Hippocampal formation (tissue), 2 donors: ENCODE data around the gene DNAJB13.
A peak's percentile ranks its signal among the peaks of the same experiment; 100 is the strongest.
"Not testable (repeated sequence)": the region's sequence is repeated elsewhere in the genome, so short reads cannot be mapped to it uniquely, and the experiment has no call there.

Source experiments
- DNase-seq, 2 donors: peaks; one replicate each; lab custom pipeline; 2025; lab: John Stamatoyannopoulos, UW

DNAJB13 gene, protein sequence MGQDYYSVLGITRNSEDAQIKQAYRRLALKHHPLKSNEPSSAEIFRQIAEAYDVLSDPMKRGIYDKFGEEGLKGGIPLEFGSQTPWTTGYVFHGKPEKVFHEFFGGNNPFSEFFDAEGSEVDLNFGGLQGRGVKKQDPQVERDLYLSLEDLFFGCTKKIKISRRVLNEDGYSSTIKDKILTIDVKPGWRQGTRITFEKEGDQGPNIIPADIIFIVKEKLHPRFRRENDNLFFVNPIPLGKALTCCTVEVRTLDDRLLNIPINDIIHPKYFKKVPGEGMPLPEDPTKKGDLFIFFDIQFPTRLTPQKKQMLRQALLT

GRCh38 chr11:73950869-73951710, at the start of gene DNAJB13:
Gene DNAJB13 (plus strand): TSS chr11:73951026. CDS start chr11:73951070, 44 bp downstream.
- DNase-seq = no peak

DNA sequence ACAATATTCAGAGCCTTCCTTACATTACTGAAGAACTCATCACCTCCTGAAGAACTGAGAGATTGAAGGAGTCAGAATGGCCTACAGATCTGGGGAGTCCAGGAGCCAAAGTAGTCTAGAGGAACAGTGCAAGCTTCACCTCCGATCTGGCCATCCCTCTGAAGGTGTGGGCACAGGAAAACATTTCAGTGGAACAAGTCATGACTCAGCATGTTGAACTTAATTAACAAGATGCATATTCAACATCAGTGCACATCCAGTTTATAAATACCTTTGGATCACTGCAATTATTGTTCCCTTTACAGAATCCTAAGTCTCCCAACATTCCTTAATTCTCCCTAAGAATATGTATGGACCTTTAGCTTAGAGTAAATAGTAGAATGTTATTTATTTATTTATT, 48.5 kb upstream of the DNAJB13 start:
- no peak for DNase-seq

DNA sequence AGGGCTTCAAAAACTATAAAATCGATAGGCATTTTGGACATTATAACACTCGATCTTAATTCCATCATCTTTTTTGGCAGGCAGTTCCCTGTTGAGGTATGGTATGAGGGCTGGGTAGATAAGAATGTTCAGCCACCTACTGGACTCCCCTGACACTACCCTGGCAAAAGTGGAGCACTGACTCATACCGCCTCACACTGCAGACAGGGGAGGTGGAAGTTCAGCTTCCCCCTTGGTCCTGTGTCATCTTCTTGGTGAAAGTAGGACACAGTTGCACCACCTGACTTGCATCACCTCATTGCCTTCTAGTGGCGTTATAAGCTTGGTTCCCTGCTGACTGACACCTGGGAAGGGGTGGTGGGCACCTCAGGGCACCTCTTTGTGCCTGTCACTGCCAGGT, 43.6 kb upstream of the DNAJB13 start:
- no peak for DNase-seq

- no peak for DNase-seq
These were observed 38.8 kb upstream of the DNAJB13 start for GRCh38 chr11:73912026-73912425.

GRCh38 chr11:73913472-73913871, 37.4 kb upstream of the DNAJB13 start:
- DNase-seq = no peak

DNA sequence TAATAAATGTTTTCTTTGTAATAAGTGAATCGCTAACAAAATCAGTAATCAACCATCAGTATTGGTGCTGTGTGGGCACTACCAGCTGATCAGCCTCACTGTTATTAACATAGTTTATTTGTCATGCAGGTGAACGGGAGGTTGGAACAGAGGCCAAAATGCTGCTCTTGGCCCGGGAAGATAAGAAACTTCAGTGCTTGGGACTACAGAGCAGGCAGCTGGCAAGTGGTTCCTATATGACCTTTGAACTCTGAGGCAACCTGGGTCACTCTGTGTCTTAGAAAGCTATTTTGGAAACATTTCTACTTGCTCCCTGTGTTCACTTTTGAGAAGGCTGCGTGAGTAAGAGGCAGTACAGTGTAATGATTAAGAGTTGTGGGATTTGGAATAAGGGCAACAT, 36.5 kb upstream of the DNAJB13 start:
- DNase-seq = no peak

- DNase-seq = no peak
These were observed 34.4 kb upstream of the DNAJB13 start for GRCh38 chr11:73916435-73916834.

- DNase-seq = no peak
These were observed 29.6 kb upstream of the DNAJB13 start for GRCh38 chr11:73921180-73921579.

- no peak for DNase-seq
These were observed 21.4 kb upstream of the DNAJB13 start for GRCh38 chr11:73929388-73929787.

DNA sequence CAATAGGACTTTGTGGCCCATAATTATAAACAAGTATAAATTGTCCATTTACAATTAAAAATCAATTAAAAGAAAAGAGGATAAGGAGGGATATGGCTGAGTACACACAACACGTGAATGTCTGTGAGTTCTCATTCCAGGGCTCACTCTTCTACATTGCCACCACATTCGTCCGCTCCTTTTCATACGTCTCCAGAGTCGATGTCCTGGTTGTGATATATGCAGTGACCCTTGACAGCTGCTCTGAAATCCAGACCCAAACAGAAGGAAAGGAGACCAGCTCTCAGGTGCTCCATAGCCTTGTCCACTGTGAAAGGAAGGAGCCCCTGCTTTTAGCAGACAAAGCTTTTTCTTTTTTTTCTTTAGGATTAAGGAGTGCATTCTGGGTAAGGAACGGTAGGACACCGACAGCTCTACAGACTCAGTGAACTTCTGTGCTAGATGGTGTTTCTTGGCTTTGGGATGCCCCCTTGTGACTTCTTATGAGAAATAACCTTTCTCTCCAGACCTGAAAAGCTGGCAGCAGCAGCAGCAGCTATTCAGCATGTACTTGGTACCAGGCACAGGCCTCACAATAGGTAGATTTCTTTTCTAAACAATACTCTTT, 19.7 kb upstream of the DNAJB13 start:
- DNase-seq = peak; percentile 22 to 66

GRCh38 chr11:73931951-73932350, 18.9 kb upstream of the DNAJB13 start:
- DNase-seq = no peak

GRCh38 chr11:73932781-73933180, 18.0 kb upstream of the DNAJB13 start:
- DNase-seq = no peak

DNA sequence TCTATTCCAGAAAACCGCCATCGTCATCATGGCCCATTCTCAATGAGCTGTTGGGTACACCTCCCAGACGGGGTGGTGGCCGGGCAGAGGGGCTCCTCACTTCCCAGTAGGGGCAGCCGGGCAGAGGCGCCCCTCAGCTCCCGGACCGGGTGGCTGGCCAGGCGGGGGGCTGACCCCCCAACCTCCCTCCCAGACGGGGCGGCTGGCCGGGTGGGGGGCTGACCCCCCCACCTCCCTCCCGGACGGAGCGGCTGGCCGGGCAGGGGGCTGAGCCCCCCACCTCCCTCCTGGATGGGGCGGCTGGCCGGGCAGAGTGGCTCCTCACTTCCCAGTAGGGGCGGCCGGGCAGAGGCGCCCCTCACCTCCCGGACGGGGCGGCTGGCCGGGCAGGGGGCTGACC, 14.8 kb upstream of the DNAJB13 start:
- DNase-seq = not testable (repeated sequence)

DNA sequence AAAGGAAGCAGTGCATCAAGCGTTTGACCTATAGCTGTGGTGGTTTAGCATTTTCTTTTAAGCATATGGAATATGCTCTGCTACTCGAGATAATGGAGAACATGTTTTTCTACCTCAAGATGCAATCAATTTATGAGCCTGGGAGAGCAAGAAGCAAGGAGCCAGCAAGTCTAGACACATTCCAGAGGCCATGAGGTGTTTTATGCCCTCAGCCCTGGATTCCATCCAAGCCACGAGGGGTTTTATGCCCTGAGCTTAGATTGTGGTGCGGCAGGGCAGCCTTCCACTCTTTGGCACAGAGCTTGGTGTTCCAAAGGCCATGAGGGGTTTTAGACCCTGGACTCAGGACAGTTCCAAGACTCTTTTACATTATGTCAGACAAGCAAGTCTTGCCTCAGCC, 11.7 kb upstream of the DNAJB13 start:
- DNase-seq = no peak

- DNase-seq = no peak
These were observed 9.8 kb upstream of the DNAJB13 start for GRCh38 chr11:73940801-73941570.

DNA sequence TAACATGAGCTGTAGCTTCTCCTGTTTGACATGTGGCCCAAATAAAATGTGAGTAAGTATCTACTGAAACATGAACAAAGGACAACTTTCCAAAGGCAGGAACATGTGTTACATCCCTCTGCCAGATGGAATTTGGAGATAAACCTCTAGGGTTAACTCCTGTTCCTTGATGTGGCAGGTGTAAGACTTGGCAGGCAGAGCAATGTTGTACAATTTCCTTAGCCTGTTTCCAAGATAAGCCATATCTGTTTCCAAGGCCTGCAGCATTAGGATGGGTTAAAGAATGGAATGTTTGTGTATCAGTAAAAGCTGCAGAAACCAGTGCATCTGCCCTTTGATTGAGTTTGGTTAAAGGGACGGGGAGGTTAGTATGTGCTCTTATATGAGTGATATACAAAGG, 8.8 kb upstream of the DNAJB13 start:
- DNase-seq = no peak

GRCh38 chr11:73944085-73944484, 6.7 kb upstream of the DNAJB13 start:
- DNase-seq = no peak

GRCh38 chr11:73944901-73945300, 5.9 kb upstream of the DNAJB13 start:
- no peak for DNase-seq

- no peak for DNase-seq
These were observed 5.4 kb upstream of the DNAJB13 start for GRCh38 chr11:73945396-73945795.

DNA sequence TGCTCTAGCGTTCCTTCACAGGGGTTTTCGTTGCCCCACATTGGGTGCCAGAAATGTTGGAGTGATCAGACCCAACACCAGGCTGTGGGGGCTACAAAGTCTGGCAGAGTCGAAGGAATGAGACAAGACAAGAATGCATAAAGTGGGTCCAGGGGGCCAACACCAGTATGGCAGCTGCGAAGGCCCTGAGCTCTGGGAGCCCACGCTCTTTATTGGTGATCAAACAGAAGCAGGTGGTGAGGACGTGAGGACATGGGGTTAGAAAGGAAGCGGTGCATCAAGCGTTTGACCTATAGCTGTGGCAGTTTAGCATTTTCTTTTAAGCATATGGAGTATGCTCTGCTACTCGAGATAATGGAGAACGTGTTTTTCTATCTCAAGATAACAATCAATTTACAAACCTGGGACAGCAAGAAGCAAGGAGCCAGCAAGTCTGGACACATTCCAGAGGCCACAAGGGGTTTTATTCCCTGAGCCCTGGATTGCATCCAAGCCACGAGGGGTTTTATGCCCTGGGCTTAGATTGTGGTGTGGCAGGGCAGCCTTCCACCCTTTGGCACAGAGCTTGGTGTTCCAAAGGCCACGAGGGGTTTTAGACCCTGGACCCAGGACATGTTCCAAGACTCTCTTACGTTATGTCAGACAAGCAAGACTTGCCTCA, 3.9 kb upstream of the DNAJB13 start:
- DNase-seq = no peak

- DNase-seq = no peak
These were observed 1.6 kb upstream of the DNAJB13 start for GRCh38 chr11:73949246-73949645.

- no peak for DNase-seq
These were observed 914 bp upstream of the DNAJB13 start for GRCh38 chr11:73949912-73950311.
